Islet of Langerhans (tissue), 1 donor: Measurements from ENCODE around the gene SELENOF.
"Not testable (repeated sequence)": the region's sequence is repeated elsewhere in the genome, so short reads cannot be mapped to it uniquely, and the experiment has no call there.

Source experiments
- FAIRE-seq: peaks from one replicate; lab custom pipeline; 2011; peaks lifted over from hg19 to GRCh38; lab: Jason Lieb, UNC

Gene SELENOF

DNA sequence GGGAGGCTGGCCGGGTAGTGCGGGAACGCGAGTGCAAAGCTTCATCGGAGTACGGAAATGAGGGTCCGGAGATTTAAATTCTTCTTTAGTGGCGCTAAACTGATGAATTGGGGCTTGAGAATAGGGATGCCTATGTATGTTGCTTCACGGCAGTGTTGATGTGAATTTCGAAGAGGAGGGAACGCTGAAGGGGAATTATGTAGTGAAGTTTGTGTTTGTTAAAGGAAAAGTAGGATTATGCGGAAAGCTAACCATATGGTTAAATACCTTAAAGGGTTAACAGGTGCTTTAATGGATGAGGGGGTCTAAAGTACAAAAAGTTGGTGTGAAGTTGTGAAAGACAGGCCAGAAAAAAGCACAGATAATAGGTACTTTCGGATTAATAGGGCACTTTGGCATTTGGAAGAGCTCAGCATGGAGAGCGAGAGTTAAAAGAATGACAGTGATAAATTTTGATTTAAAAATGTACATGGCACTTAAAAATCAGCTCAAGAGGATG lies 1.9 kb upstream of the SELENOF start:
- peak; percentile 70 for FAIRE-seq

GRCh38 chr1:86914998-86915736 lies 1.2 kb upstream of the SELENOF start:
- FAIRE-seq: no peak

DNA sequence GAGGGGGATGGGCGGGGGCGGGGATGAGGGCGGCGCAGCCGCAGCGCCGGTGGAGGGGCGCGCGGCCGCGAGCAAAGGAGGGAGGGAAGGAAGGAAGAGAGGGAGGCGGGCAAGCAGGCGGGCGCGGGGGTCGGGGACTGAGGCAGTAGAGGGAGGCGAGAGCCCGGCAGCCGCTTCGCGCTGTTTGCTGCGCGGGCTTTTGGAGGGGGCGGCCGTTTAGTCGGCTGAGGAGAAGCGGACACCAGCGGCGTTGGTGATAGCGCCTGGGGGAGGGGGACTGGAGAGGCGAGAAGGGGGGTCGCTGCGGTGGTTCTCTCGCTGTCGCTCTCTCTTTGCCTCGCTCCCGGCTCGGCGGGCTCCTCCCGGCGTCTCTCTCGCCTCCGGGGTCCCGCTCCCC lies 673 bp upstream of the SELENOF start, which contains the start of gene HS2ST1:
Gene HS2ST1, plus strand, starts transcription at position 35 of the 397 bp plus-strand sequence.
- no peak for FAIRE-seq

- no peak for FAIRE-seq
These were observed 479 bp downstream of the SELENOF start for GRCh38 chr1:86913399-86913895.

DNA sequence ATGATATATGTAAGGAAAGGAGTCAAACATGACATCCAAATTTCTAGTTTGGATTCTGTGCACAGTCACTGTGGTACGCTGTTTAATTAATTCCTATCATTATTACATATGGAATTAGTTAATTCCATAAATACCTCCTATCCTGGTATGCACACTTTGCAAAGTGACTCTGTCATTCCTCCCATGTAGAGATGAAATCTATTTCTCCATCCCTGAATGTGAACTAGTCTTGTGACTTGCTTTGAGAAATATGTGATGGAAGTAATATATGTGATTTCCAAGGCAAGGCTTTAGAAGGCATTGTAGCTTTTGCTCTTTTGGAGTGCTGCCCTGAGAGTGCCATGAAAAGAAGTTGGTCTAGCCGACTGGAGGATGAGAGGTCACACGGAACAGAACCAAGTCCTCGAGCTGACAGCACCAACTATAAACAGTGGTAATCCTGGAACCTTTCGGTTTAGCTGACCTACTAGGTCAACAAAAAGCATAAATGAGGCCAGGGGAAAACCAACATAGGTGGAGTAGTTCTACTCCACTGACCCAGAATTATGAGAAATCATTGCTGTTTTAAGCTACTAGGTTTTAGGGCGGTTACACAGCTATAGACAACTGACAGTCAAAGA lies 1.5 kb downstream of the SELENOF start:
- FAIRE-seq: no peak

GRCh38 chr1:86906419-86906818 lies 7.5 kb downstream of the SELENOF start:
- no peak for FAIRE-seq

DNA sequence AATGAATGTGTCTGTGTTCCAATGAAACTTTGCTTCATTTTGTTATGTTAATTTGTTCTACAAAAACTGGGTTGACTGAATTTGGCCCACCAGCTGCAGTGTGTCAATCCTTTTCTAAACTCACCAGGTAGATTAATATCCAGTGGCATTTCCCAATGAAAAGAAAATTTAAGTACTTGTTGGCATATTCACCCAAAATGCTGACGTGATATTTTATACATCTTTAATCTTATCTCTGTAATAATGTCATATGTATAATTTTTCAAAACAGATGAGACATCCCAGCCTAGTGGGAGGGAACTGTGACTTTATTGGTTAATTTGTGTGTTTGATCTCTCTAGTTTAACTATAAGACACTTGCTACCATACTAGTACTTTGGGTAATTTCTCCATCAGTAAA lies 8.1 kb downstream of the SELENOF start:
- no peak for FAIRE-seq

DNA sequence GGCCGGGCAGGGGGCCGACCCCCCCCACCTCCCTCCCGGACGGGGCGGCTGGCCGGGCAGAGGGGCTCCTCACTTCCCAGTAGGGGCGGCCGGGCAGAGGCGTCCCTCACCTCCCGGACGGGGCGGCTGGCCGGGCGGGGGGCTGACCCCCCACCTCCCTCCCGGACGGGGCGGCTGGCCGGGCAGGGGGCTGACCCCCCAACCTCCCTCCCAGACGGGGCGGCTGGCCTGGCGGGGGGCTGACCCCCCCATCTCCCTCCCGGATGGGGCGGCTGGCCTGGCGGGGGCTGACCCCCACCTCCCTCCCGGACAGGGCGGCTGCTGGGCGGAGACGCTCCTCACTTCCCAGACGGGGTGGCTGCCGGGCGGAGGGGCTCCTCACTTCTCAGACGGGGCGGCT lies 14.5 kb downstream of the SELENOF start:
- not testable (repeated sequence) for FAIRE-seq

DNA sequence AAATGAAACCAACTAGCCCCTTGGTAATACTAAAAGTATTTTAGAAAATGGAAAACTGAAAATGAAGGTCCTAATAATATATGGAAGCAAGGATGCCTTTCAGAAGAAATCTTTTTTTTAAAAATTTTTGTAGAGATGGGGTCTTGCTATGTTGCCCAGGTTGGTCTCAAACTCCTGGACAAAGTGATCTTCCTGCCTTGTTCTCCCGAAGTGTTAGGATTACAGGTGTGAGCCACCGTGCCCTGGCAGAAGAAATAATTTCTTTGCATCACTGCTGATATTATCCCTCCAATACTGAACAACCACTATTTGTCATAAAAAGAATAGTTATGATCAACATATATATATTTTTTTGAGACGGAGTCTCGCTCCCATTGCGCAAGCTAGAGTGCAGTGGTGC lies 25.6 kb downstream of the SELENOF start:
- FAIRE-seq: no peak

GRCh38 chr1:86887479-86888162 lies 26.3 kb downstream of the SELENOF start:
- no peak for FAIRE-seq

- FAIRE-seq: no peak
These were observed 38.2 kb downstream of the SELENOF start for GRCh38 chr1:86875722-86876121.

GRCh38 chr1:86872086-86872485 lies 41.8 kb downstream of the SELENOF start:
- FAIRE-seq: no peak

- FAIRE-seq: peak; percentile 24
These were observed 42.9 kb downstream of the SELENOF start for GRCh38 chr1:86871001-86871400.

- no peak for FAIRE-seq
These were observed 45.4 kb downstream of the SELENOF start for GRCh38 chr1:86868477-86868876.

GRCh38 chr1:86867278-86867677 lies 46.6 kb downstream of the SELENOF start:
- FAIRE-seq: not testable (repeated sequence)

DNA sequence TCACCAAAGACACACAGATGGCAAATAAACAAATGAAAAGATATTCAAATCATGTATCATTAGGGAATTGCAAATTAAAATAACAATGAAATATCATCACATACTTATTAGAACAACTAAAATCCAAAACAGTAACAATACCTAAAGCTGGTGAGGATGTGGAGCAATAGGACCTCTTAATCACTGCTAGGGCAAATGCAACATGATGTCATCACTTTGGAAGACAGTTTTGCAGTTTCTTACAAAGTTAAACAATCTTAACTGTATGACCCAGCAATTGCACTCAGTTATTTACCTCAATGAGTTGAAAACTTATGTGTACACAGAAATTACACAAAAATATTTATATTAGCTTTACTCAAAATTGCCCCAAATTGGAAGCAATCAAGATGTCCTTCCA lies 47.3 kb downstream of the SELENOF start:
- no peak for FAIRE-seq

DNA sequence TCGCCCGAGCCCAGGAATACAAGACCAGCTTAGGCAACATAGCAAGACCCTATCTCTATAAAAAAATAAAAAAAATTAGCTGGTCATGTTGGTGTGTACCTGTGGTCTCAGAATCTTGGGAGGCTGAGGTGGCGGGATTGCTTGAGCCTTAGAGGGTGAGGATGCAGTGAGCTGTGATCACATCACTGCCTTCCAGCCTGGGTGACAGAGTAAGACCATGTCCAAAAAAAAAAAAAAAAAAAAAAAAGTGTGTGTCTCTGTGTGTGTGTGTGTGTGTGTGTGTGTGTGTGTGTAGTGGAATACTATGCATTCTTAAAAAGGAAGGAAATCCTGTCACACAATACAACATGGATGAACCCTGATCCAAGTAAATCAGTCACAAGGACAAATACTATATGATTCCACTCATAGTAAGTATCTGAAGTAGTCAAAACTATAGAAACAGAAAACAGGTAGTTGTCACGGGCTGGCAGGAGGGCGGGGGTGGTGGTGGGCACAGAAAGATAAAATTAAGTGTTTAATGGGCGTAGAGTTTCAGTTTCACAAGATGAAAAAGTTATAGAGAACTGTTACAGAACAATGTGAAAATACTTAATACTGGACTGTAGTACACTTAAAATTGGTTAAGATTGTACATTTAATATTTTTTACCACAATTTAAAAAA lies 47.8 kb downstream of the SELENOF start:
- FAIRE-seq: no peak

DNA sequence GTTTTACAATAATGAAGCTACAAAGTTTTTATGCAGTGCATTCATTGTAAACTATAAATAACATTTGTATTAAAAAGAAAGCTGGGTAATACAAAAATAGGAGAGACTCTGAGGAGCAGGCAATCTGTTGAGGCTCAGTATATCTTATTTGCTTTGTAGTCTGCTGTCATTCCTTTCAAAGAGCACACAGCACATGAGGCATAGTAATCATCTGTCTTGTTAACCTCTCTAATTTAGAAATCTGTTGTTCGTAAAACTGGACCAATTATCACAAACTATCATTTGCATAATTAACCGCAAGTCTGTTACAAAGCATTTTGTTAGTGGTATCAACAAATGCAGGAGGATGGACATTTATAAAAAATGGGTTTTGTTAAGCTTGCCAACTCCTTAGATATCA lies 51.0 kb downstream of the SELENOF start:
- no peak for FAIRE-seq

DNA sequence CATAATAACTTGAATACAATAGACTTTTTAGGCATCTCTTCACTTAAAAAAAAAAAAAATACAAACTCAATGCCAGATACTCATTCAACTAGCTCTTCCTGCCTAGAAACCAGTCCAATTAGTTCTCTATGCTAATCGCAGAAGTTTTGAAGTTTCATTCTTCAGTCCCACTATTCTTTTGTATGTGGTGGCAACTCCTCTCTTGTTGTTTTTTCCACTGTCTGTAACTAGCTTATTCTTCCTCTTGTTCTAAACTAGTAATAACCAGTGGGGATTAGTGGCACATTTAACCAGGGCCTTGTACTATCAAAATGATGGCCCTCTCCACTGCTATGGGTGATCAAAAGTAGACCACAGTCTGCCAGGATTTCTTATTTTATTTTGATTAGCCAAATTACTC lies 52.5 kb downstream of the SELENOF start:
- FAIRE-seq: no peak

GRCh38 chr1:86860424-86860823 lies 53.5 kb downstream of the SELENOF start:
- no peak for FAIRE-seq

DNA sequence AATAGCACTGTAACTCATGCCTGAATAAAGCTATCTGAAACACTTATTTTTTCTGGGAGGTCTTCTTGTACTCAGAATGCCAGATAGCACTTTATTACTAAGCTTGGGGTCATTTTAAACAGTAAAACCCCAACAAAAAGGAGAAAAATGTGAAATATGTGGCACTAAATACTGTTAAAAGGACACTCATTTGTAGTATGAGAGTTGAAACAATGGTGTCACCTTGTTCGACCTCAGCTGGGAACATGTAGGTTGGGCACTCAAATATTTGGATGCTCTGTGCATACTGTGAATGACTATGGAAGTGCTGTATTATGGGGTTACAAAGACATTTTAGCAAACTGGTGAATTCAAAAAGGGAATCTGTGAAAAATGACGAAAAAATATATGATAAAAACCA lies 53.9 kb downstream of the SELENOF start:
- FAIRE-seq: no peak

DNA sequence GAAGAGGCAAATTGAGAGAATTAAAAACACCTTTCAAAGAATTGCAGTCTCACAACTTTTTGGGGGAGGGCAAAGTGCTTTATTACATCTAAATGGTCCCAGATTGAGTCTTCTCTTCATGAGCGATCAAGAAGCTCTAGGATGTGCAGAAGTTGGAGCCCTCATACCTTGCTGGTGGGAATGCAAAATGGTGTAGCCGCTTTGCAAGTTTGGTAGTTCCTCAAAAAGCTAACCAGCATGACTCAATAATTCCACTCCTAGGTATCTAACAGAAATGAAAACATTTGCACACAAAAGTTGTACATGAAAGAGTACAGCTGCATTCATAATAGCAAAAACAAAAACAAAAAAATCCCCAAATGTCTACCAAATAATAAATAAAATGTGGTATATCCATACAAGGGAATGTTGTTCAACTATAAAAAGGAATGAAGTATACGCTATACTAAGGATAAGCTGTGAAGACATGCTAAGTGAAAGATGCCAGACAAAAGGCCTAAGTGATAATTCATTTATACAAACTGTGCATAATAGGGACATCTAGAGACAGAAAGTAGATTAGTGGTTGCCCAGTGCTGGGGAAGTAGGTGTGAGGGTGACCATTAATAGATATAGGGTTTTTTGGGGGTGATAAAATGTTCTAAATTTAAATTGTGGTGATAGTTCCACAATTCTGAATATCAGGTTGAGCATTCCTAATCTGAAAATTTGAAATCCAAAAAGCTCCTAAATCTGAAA lies 55.2 kb downstream of the SELENOF start:
- FAIRE-seq: no peak
